Activated T-helper 2 cell treated with anti-CD3 and anti-CD28 coated beads, Interferon-gamma antibody, Interleukin-2, Interleukin-4, amounts not matched to agents 10 μg/mL and 5 μg/mL and 100 μg/mL, durations not matched to agents 14 hours and 24 hours and 36 hours (primary cell): ENCODE measurements around the gene DOC2B. TPM values are rescaled to one million over a fixed set of nuclear protein-coding genes. Genes with fewer than 3 reads are reported as not detected.
"Not testable (repeated sequence)": the region's sequence is repeated elsewhere in the genome, so short reads cannot be mapped to it uniquely, and the experiment has no call there.

Source experiments
- DNase-seq: peaks from one replicate; pipeline ENCODE4 v3.0.0; 2021; ENCODE audit warnings: low spot score
- H3K27ac Mint-ChIP-seq: one replicate; pipeline ENCODE4 v1.8.0; 2021; ENCODE audit warnings: mixed read lengths
- H3K27me3 Mint-ChIP-seq: one replicate; pipeline ENCODE4 v1.8.0; 2021; ENCODE audit warnings: low read depth, mixed read lengths
- H3K36me3 Mint-ChIP-seq: one replicate; pipeline ENCODE4 v1.8.0; 2021; ENCODE audit warnings: low read depth, mixed read lengths
- H3K4me1 Mint-ChIP-seq: one replicate; pipeline ENCODE4 v1.8.0; 2021; ENCODE audit warnings: low read depth, mixed read lengths
- H3K4me3 Mint-ChIP-seq: one replicate; pipeline ENCODE4 v1.8.0; 2021; ENCODE audit warnings: low read depth, mild to moderate bottlenecking, moderate library complexity, mixed read lengths
- H3K9me3 Mint-ChIP-seq: one replicate; pipeline ENCODE4 v1.8.0; 2021; ENCODE audit warnings: mixed read lengths
- intact Hi-C: fragments of 100-400 bp; cut with micrococcal nuclease; formaldehyde crosslinking; loops from one replicate; pipeline ENCODE4 v1.15.1; 2023
- total RNA-seq: library from RNA; stranded (reverse); gene quantifications from 2 replicates; pipeline ENCODE4 v1.2.3, GENCODE V29; 2022

Gene DOC2B
- total RNA-seq, 1 donor from 2014 or later: 0.37 TPM

- DNase-seq: no peak
These were observed 33.4 kb downstream of the DOC2B start for GRCh38 chr17:147796-148740.

GRCh38 chr17:146983-147761, 34.3 kb downstream of the DOC2B start:
- intact Hi-C loops: no loop called here
- Mint-ChIP-seq H3K36me3 (no peaks in the 10 kb centered on the region), H3K27me3 (peaks cover 5% of the 10 kb centered on the region), H3K4me3 (no peak overlapping the region), H3K9me3 (no peaks in the 10 kb centered on the region), H3K4me1 (no peaks in the 10 kb centered on the region), H3K27ac (no peak overlapping the region)
- DNase-seq: no peak

More at GRCh38 chr17:147796-148740, 33.4 kb downstream of the DOC2B start:
- Mint-ChIP-seq H3K27me3 (peaks cover 4% of the 10 kb centered on the region), H3K9me3 (no peaks in the 10 kb centered on the region), H3K4me1 (no peaks in the 10 kb centered on the region), H3K36me3 (no peaks in the 10 kb centered on the region), H3K4me3 (no peak overlapping the region), H3K27ac (no peak overlapping the region)
- intact Hi-C loops: no loop called here

- peaks cover 7% of the 10 kb centered on the region for H3K27me3 Mint-ChIP-seq
- H3K4me3 Mint-ChIP-seq: no peak overlapping the region
- DNase-seq: no peak
- no peaks in the 10 kb centered on the region for H3K36me3 Mint-ChIP-seq
- intact Hi-C loops: no loop called here
- no peak overlapping the region for H3K27ac Mint-ChIP-seq
- H3K9me3 Mint-ChIP-seq: no peaks in the 10 kb centered on the region
- H3K4me1 Mint-ChIP-seq: no peaks in the 10 kb centered on the region
These were observed 34.9 kb downstream of the DOC2B start for GRCh38 chr17:146546-146945.

GRCh38 chr17:145671-146541, 35.5 kb downstream of the DOC2B start:
- Mint-ChIP-seq H3K27ac (no peak overlapping the region), H3K4me3 (no peak overlapping the region), H3K9me3 (no peaks in the 10 kb centered on the region), H3K27me3 (peaks cover 7% of the 10 kb centered on the region), H3K36me3 (no peaks in the 10 kb centered on the region), H3K4me1 (no peaks in the 10 kb centered on the region)
- intact Hi-C loops: no loop called here
- no peak for DNase-seq

- H3K4me3 Mint-ChIP-seq: no peak overlapping the region
- intact Hi-C loops: loop anchor here (5.0 kb wide), 2 partner anchors 242 to 267 kb away; a partner anchor contains a TSS
- peaks cover 7% of the 10 kb centered on the region for H3K27me3 Mint-ChIP-seq
- H3K36me3 Mint-ChIP-seq: no peaks in the 10 kb centered on the region
- H3K9me3 Mint-ChIP-seq: no peaks in the 10 kb centered on the region
- no peak overlapping the region for H3K27ac Mint-ChIP-seq
- DNase-seq: no peak
- H3K4me1 Mint-ChIP-seq: no peaks in the 10 kb centered on the region
These were observed 36.3 kb downstream of the DOC2B start for GRCh38 chr17:144936-145670.

GRCh38 chr17:143785-144281, 37.6 kb downstream of the DOC2B start:
- Mint-ChIP-seq H3K27me3 (peaks cover 7% of the 10 kb centered on the region), H3K9me3 (no peaks in the 10 kb centered on the region), H3K4me1 (no peaks in the 10 kb centered on the region), H3K4me3 (no peak overlapping the region), H3K27ac (no peak overlapping the region), H3K36me3 (no peaks in the 10 kb centered on the region)
- intact Hi-C loops: loop anchor here (5.0 kb wide), 2 partner anchors 243 to 268 kb away; a partner anchor contains a TSS
- DNase-seq: peak; percentile 78

GRCh38 chr17:142876-143784, 38.3 kb downstream of the DOC2B start:
- no peaks in the 10 kb centered on the region for H3K36me3 Mint-ChIP-seq
- intact Hi-C loops: loop anchor here (5.0 kb wide), 2 partner anchors 244 to 269 kb away; a partner anchor contains a TSS
- no peak overlapping the region for H3K4me3 Mint-ChIP-seq
- H3K9me3 Mint-ChIP-seq: no peaks in the 10 kb centered on the region
- H3K27ac Mint-ChIP-seq: no peak overlapping the region
- H3K27me3 Mint-ChIP-seq: peaks cover 7% of the 10 kb centered on the region
- DNase-seq: peak; percentile 6
- no peaks in the 10 kb centered on the region for H3K4me1 Mint-ChIP-seq

GRCh38 chr17:142102-142661, 39.3 kb downstream of the DOC2B start:
- Mint-ChIP-seq H3K27me3 (peaks cover 7% of the 10 kb centered on the region), H3K4me1 (no peaks in the 10 kb centered on the region), H3K9me3 (no peaks in the 10 kb centered on the region), H3K4me3 (no peak overlapping the region), H3K27ac (no peak overlapping the region), H3K36me3 (no peaks in the 10 kb centered on the region)
- intact Hi-C loops: loop anchor here (5.0 kb wide), 2 partner anchors 245 to 270 kb away; a partner anchor contains a TSS
- DNase-seq: peak; percentile 25

- H3K9me3 Mint-ChIP-seq, H3K4me1 Mint-ChIP-seq, H3K36me3 Mint-ChIP-seq, H3K27me3 Mint-ChIP-seq, H3K27ac Mint-ChIP-seq, H3K4me3 Mint-ChIP-seq: not testable (repeated sequence)
- intact Hi-C loops: loop anchor here (5.0 kb wide), 2 partner anchors 248 to 273 kb away; a partner anchor contains a TSS
- peak; percentile 7 for DNase-seq
These were observed 41.8 kb downstream of the DOC2B start for GRCh38 chr17:139401-140205.

GRCh38 chr17:137166-137807, 44.2 kb downstream of the DOC2B start, which contains the start of gene SCGB1C2:
TSS of gene SCGB1C2 (plus strand) at chr17:137569. CDS start at chr17:137591, 22 bp downstream.
- DNase-seq, H3K27me3 Mint-ChIP-seq, H3K4me3 Mint-ChIP-seq, H3K27ac Mint-ChIP-seq, H3K4me1 Mint-ChIP-seq, H3K36me3 Mint-ChIP-seq, intact Hi-C loops, H3K9me3 Mint-ChIP-seq: not testable (repeated sequence)
